GM18502 (cell line): ENCODE data around the gene APBA2.

Source experiments
- ATAC-seq: cut with Tn5 transposase; IDR thresholded peaks from one replicate; pipeline ENCODE4 v1.9.1; 2021; ENCODE audit warnings: mild to moderate bottlenecking; ENCODE audit not compliant: unreplicated experiment, poor library complexity

Gene APBA2

DNA sequence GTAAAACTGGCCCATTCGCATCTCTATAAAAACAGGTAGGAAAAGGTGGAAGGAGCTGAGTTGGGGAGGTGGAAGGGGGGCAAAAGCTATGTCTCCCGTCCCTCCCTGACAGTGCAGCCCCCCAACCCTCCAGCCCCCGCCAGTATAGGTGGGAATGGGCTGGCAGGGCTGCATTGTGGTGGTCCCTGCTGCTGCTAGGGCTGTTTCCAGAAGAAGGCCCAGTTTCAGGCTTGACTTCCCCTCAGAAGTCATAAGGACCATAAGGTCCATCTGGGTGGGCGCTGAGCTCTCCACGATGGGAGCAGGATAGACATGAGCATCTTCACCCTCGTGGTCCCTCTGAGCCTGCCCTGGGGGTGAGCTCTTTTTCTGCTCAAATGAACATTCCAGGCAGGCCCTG lies 44.2 kb downstream of the APBA2 start:
- no peak for ATAC-seq

DNA sequence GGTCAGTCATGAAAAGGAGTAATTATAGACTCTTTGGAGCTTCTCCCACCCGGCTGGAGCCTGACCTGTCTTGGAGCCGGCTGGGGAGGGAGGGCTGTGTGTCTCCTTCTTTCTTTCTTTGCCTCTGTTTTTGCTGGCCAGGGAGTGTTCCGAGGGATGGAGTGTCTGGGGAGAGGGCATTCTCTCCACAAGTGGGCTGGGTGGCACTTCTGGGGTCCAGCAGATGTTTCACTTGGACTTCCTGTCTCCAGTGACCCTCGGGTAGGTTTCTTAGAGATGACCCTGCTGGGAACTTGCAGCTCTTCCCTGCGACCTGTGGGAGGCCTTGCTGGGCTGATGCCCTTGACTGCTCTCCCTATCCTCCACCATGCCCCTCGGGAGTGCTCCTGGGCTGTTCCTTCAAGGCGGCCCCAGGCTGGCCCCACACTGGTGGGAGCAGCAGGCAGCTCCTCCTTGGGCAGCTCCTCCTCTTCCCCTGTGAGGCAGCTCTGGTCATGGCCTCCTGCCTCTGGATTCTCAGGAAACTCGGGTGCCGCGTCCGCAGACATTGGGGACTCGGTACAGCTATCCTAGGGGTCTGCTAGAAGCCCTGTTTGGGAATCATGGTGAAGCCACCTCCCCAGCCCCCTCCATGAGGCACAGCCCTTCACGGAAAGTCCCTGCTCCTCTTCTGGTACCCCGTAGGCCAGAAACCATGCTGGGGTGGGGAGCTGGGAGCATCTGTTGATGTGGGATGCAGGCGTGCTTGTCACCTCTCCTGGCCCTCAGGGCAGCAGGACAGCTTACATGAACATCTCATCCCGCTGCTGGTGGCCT lies 44.9 kb downstream of the APBA2 start:
- no peak for ATAC-seq

DNA sequence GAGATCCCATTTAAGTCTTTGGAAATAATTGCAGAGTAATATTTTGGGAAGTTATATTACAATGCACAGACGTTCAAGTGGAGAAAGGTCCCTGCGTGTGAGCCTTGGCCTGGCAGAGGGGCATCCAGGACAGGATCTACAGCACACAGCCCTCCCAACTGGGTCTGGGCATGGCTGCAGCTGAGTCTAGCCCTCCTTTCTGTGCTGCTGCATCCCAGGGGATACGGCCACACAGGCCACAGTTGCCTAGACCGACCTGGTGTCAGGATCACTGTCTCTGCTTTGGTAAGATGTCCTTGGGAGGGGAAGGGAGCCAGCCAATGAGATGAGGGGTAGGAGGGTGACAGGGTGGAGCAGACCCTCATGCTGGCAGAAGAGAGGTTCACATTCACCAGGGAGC lies 46.1 kb downstream of the APBA2 start:
- no peak for ATAC-seq

DNA sequence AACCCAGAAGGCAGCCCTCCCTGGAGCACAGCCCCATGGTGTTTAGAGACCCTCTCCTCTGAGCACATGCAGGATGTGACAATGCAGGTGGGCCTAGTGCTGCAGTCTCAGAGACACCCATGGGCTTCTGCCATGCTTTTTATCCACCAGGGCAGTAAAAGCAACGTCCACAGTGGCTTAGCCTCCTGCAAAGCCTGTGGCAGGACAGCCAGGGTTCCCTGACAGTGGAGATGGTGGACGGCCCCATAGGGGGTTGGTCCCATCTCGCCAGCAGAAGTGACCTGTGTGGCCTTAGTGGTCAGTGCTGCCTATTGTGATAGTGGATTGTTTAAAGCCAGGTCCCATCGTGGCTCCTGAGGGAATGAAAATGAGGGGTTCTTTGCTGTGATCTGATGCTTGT lies 46.6 kb downstream of the APBA2 start:
- no peak for ATAC-seq

DNA sequence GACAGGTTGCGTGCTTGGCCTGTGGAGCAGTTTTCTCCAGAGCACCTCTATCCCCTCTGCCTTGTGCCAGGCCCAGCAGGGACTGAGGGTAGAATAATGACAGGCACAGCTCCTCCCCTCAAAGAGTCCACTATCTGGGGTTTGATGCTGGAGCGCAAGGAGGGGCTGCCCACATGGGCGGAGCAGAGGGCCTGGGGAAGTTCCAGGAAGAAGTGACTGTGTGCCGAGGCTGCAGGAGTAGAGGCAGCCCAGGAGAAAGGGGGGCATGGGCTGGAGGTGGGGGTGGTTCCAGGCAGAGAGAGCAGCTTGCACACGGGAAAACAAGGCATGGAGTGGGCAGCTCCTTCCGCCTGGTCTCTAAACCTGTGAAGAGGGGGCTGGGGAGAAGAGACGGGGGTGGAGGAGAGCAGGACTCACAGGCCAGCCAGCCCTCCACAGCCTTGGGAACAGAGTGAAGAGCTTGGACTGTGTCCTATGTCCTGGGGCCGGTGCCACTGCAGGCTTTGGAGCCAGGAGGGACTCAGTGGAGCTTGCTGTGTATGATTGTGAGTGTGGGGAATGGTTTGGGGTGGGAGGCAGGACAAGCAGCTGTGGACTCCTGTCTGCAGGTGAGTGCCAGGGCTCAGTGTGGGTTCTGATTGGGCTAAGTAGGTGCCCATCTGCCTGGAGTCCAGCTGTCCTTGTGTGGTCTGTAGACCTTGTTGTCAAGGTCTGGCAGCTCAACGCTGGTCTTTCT lies 48.1 kb downstream of the APBA2 start:
- no peak for ATAC-seq

DNA sequence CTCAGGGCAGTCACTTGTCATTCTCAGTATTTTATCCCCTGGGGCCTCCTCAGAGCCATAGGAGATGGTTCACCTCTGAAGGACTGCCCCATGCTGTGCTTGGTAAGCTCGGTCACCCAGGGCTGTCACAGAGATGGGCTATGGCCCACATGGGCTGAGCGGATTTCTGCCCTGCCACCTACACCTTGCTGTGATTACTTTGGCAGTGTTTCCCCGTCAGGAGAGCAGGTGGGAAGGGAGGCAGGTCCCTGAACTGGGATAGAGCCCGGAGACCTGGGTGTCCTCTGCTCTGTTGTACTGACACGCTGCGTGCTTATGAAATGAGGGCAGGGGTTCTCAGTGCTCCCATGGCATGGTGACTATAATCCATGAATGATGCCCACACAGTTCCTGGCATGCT lies 48.9 kb downstream of the APBA2 start:
- ATAC-seq, result no peak

DNA sequence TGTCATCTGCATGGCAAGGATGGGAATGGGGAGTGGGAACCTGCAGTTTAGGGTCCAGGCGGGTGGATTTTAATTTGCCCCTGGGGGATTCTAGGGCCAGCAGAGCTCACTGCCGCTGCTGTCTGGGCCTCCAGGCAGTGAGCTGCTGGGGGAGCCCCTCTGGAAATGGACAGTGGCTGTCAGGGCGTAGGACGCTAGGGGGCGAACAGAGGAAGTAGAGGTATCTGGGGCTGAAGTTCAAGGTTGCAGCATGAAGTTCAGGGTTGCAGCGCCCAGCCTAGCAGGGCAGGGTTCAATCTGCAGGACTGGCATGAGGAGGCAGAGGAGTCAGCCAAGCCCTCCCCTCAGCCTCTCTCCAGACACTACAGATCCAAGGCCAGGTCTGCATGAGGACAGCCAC lies 49.5 kb downstream of the APBA2 start:
- ATAC-seq, result no peak

DNA sequence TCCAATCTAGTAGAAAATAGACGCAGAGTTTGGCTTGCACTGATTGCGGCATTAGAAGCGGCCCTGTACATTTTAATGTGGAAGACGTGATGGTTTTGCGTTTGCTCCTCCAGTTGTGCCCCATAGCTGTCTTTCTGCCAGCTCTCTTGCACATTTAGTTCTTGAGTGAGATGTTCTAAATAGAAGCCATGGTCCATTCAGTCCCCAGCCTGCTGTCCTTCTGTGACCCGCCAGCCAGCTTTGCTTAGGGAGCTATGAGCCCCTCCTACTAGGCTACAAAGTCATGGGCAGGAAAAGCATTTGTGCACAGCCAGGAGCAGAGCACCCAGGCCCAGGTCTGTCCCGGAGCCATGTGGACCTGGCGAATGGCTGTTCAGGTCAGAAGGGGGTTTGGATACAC lies 50.3 kb downstream of the APBA2 start:
- ATAC-seq, result no peak

DNA sequence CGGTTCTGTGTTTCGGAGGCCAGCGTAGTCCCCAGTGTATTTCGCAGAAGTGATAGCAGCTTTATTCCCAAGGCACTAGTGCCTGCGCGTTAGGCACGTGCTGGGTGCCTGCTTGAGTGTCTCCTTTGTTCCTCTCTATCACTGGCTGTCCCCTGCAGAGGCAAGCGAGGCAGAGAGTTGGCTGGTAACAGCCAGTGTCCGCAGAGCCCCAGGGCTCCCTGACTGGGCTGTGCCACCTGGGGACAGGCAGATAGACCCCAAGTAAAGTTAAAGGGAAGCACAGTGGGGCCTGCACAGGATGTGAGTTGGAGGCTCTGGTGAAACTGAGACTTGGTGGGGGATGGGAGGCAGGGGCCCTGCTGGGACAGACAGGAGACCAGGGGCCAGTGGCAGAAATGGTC lies 50.7 kb downstream of the APBA2 start:
- ATAC-seq, result no peak

DNA sequence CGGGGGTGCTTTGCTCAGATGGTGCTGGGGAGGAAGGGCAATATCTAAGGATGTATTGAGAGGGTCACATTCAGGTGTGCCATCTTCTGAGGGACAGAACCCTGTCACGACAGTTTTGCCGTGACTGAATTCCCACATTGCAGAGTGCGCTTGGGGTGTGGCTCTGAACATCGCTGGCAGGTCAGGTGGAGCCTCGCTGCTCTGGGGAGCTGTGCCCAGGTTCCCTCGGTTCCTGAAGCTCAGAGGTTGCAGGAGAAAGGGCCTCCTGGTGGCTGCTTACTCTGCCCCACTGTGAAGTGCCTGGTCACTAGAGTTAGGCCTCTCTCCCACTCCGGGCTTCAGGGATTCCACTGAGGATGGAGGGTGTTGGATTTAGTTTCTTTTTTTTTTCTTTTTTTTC lies 51.5 kb downstream of the APBA2 start:
- ATAC-seq, result no peak

DNA sequence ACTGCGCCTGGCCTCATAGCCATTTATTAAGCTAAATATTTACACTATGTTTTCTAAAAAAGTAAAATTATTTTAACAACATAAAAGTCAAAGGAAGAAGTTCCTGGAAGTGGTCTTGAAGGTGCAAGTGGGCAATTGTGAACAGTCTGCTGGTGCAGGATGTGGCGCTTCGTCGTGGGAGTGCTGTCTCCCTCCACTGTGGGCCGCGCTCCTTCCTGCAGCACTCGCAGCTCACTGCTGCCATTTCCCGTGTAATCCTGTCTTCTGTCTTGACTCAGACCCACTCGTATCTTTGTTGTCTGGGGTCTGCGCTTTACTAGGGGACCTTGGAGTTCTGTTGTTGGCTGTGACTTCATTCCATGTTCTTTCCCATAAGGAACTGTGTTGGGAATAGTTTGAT lies 56.3 kb downstream of the APBA2 start:
- ATAC-seq, result no peak

DNA sequence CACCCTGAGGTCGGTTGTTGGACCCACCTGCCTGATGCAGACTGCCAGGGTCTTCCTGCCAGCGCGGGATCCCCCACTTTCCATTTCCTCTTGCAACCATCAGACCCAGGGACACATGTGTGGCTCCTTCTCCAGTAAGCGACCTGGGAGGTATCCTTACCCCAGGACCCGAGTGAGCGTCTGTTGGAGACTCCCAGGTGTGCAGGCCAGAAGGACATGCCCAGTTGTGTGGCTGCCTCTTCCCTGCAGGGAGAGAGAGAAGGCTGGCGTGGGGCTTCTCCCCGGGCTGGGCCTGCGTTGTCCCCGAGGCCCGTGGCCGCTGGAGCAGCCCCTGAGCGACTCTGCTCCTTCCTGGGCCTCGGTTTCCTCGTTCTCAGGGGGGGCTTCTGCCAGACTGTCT lies 56.8 kb downstream of the APBA2 start:
- ATAC-seq, result no peak

DNA sequence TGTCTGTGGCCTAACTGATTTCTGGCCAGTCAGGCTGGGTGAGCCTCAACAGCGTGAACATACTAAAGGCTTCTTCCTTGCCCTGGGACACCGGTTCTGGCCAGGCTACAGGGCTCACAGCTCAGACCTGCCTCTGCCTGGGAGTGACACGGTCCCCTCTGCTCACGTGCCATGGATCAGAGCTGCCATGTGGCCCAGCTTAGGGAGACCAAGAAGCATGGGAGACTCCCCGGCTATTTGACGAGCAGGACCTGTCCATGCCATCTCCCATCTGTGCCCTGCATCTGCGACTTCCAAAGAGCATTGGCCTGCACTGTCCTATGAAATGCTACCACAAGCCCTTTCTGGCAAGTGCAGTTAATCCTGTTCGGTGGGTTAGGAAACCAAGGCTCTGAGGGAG lies 57.4 kb downstream of the APBA2 start:
- no peak for ATAC-seq

DNA sequence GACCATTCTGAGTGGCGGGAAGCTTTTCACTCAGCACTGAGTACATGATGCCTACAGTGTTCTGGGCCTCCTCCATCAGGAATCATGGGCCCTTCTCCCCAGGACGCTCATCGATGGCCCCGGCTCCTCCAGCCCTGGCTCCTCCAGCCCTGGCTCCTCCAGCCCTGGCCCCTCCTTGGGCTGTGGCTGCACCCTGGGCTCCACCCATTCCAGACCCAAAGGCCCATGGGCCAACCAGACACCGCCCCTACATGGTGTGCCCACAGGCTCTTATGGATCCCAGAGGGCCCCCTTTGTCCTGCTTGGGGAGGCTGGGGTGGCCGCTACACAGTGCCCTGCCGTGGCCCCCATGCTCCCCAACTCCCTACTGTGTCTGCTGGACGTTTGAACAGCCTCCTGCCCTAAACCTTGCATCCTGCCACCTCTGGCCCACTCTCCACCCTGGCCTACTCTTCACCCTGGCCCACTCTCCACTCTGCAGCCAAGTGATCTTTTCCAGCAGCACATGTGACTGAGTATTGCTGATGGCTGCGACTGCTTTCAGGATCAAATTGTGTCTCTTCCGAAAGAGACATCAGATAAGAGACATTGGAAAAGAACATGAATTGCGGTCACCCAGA lies 57.9 kb downstream of the APBA2 start:
- ATAC-seq, result no peak

DNA sequence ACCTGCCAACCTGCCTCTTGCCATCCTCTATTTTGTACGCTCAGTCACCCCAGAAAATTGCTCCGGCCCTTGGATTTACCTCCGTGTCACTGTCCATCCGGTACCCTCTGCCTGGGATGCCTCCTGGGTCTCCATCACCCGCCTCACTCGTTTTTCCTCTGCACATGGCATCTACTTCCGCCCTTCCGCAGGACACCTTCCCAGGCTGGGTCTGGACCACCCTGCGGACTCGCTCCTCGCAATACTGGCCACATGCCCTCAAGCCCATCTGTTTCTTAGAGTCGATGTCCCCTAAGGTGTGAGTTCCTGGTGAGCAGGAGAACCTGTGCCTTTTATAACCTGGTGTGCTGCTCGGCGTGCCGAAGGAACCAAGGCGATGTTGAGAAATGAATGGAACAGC lies 58.5 kb downstream of the APBA2 start:
- ATAC-seq, result no peak

DNA sequence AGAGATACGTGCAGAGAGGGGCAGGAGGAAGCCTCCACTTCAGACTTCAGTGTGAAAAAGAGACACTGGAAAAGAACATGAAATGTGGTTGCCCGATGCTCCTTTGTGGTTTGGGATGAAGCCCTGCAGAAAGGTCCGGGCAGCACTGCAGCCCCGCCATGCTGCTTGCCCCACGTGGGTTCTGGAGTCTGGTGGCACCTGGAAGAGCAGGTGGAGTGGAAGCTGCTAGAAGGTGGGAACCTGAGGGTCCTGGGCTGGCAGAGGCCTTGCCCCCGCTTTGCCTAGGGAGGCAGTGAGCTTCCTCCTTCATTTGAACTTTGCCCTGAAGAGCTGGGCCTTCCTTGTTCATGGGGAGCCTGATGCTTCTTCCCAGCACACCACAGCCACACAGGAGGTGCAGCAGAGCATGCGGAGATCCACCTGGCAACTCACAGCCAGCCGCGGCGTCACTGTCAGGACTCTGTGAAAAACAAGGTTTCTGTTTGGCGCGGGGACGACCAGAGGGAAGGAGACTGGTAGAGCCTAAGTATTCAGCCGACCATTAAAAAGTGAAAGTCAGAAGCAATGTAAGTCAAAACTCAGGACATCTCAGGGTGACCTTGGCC lies 59.0 kb downstream of the APBA2 start:
- no peak for ATAC-seq

DNA sequence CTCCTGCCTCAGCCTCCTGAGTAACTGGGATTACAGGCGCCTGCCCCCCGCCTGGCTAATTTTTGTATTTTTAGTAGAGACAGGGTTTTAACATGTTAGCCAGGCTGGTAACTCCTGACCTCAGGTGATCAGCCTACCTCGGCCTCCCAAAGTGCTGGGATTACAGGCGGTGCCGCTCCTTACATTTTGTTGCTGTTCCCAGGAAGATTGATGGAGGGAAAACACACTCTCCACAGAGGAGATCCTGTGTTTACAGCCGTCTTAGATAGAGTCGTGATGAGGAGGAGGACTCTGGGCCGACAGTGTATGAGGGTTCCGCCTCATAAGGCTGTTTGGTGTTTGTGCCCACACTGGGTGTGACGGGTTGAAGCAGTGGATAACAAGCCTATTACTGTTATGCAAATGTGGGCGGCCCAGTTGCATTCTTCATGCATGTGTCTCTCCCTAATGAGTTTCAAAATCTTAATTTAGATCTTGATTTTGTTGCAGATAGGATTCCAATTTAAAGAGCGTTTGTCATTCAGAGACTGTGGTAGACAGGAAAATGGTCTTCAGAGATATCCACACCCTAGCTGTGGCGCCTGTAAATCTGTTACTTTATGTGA lies 60.0 kb downstream of the APBA2 start:
- ATAC-seq, result no peak

DNA sequence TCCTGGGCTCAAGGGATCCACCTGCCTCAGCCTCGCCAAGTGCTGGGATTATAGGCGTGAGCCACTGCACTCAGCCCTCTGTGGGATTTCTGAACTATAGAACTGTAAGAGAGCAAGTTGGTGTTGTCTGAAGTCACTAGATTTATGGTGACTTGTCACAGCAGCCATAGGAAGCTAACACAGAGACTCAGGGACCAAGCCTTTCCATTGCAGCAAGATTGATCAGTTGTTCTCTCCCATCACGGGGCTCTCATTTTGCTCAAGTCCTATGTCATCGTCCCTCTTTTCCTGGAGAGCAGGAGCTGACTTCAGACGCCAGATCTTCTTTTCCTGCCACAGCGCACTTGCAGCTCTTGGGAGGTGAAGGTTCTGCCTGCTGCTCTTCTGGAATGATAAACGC lies 61.0 kb downstream of the APBA2 start:
- ATAC-seq, result no peak

DNA sequence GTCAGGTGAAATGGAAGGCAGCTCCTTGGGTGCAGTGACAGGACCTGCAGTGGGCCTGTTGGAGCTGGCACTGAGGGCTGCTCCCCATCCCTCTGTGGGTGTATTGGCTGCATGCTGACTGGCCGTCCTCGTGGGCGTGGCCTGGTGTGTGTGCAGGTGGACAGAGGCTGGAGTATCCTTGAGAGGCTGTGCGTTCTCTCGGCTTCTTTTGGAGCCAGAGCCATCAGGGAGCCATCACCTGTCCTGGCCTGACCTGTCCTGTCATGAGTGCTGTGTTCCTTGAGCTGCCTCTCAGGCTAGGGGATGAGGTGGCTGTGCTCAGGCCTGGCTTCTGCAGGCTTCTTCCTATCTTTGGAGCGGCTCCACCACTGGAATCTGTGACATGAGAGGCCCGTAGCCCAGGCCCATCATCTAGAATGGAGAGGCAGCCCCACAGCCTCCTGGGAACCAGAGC lies 61.5 kb downstream of the APBA2 start:
- no peak for ATAC-seq

DNA sequence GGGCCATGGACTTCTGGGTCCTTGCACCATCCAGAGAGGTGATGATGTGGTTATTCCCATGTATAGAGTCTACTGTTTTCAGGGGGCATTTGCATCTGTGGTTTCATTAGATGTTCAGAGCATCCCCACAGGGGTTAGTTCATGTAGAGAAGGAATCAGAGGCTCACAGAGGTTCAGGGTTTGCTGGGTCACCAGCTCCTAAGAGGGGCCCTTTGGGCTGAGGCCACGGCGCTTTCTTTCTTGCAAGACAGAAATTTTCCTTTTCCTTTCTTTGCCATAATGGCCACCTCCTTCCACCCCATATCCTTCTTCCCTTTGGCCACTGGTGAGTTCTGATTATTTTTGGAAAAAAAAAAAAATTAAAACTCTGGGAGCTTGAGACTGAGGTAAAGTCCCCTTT lies 62.3 kb downstream of the APBA2 start:
- no peak for ATAC-seq

DNA sequence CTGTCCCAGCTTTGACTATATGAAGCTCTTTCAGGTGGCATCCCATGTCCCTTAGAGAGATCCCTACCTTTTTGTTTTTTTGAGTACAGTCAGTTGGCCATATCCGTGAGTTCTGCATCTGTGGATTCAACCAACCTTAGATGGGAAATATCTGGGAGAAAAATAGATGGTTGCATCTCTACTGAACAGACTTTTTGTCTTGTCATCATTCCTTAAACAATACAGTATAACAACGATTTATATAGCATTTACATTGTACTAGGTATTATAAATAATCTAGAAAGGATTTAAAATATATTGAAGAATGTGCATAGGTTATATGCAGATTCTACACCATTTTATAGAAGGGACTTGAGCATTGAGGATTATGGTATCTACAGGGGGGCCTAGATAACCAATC lies 65.1 kb downstream of the APBA2 start:
- no peak for ATAC-seq
